GM18861 (cell line): ENCODE measurements around the gene TSHZ1.
"Not testable (repeated sequence)": the region's sequence is repeated elsewhere in the genome, so short reads cannot be mapped to it uniquely, and the experiment has no call there.

Experiments used
- ATAC-seq: cut with Tn5 transposase; IDR thresholded peaks from one replicate; pipeline ENCODE4 v1.9.1; 2021; ENCODE audit not compliant: unreplicated experiment

Gene TSHZ1

GRCh38 chr18:75179819-75180600 is 30.6 kb upstream of the TSHZ1 start:
- ATAC-seq = no peak

DNA sequence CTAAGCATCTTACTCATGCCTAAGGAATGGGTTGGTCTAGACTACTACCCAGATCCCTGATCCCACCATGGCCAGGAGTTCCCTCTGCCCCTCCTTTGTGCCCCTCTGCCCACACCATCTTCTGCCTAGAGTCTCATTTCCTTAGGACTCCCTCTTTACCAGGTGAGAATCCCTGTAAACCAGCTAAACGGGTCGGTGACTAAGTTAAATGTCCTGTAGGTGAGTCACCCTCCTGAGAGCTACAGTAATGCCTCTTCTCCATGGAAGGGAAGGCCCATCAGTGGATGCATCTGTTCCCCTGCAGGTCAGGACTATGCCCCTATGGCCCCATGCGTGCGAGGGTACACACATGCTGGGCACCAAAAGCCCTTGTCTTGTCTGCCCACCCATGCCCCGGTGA is 27.1 kb upstream of the TSHZ1 start:
- no peak for ATAC-seq

DNA sequence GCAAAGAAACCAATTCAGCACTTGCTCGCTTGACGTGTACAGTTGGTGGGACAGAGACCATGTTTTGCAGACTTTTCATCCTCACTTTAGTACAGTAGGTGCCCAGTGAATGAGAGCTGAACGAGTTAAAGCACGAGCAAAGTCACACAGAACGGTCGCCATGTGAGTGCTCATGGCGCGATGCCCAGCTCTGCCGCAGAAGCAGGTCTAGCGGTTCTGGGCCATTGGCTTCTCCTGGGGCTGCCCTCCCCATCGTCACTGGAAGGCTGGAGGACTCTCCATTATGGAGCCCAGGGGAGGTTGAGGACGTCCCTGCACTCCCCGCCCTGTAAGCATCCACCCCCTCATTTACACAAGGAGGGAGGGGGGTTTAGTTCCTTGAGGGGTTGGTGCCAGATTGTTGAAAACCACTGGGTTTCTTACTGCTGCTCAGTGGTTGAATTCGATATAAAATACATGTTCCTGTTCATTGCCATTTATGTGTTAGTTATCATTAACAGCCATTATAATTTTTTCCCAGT is 26.6 kb upstream of the TSHZ1 start:
- no peak for ATAC-seq

DNA sequence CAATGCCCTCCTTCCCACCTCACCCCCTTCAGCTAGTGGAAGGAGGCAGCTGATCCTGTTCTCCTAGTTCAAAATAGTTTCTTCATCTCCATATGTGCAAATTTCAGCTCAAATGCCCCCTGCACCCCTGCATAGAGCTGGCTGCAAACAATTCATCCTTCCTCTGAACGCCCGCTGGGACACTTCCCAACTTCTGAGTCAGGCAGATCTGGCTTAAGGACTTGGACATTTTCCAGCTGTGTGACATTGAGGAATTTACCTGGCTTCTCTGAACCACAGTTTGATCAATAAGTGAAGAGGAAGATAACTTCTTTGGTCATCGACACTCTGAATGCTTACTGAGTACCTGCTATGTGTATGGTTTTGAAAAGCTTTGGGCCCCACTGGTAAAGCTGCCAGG is 25.1 kb upstream of the TSHZ1 start:
- no peak for ATAC-seq

DNA sequence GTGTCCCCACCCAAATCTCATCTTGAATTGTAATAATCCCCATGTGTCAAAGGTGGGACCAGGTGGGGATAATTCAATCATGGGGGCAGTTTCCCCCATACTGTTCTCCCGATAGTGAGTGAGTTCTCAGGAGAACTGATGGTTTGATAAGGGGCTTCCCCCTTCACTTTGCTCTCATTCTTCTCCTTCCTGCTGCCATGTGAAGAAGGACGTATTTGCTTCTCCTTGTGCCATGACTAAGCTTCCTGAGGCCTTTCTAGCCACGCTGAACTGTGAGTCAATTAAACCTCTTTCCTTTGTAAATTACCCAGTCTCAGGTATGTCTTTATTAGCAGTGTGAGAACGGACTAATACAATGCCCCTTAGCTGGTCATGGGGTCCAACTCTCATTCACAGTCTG is 22.9 kb upstream of the TSHZ1 start:
- not testable (repeated sequence) for ATAC-seq

DNA sequence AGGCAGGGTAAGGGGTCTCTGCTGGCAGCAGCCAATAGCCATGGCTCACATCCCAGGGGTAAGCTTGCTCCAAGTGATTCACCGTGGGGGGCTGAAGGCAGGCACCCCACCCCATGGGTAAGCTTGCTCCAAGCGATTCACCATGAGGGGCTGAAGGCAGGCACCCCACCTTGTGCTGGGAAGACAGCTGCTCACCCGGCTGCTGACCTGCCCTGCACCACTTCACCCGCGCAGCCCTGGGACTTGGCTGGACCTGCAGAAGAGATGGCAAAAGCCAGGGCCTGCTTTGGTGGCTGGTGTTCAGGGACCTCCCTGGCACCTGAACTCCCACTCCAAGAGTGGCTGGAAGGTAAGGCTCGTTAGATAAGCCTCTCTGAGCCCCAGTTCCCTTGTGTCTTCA is 20.9 kb upstream of the TSHZ1 start:
- no peak for ATAC-seq

DNA sequence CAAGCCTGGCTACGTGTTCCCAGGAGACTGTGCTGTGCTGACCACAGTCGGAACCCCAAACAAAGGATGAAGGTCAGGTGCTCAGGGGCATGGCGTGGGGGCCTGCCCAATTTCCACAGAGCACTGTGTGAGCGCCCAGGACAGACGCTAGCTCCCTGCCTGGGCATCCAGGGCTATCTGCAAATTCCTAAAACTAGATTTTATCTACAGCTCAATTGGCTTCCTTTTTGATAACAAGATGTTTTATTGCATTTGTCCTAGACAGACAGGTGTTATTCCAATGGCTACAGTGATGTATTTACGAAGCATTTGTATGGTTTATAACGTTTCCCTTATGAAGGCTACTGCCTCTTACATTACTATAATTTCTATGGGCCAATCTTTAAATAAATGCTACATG is 17.7 kb upstream of the TSHZ1 start:
- no peak for ATAC-seq

GRCh38 chr18:75198036-75198435 is 12.6 kb upstream of the TSHZ1 start:
- no peak for ATAC-seq

DNA sequence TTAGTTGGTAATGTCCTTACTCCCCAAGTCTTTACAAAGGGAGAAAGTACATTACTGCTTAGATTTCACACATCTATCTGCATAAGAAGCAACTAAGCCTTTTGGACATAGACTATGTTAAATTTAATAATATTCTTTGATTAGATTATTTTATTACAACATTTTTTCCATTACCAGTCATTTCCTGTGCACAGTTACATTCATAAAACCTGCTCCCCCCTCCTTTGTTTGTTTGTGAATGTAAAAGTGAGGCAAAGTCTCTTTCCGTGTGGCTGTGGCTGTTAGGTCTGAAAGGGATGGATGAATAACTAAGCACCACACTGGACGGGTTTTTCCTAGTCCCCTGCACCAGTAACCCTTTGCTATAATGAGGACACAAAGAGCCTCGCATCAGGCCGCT is 11.3 kb upstream of the TSHZ1 start:
- no peak for ATAC-seq

- no peak for ATAC-seq
These were observed 10.5 kb upstream of the TSHZ1 start for GRCh38 chr18:75200071-75200470.

- ATAC-seq = no peak
These were observed 9.9 kb upstream of the TSHZ1 start for GRCh38 chr18:75200605-75201280.

DNA sequence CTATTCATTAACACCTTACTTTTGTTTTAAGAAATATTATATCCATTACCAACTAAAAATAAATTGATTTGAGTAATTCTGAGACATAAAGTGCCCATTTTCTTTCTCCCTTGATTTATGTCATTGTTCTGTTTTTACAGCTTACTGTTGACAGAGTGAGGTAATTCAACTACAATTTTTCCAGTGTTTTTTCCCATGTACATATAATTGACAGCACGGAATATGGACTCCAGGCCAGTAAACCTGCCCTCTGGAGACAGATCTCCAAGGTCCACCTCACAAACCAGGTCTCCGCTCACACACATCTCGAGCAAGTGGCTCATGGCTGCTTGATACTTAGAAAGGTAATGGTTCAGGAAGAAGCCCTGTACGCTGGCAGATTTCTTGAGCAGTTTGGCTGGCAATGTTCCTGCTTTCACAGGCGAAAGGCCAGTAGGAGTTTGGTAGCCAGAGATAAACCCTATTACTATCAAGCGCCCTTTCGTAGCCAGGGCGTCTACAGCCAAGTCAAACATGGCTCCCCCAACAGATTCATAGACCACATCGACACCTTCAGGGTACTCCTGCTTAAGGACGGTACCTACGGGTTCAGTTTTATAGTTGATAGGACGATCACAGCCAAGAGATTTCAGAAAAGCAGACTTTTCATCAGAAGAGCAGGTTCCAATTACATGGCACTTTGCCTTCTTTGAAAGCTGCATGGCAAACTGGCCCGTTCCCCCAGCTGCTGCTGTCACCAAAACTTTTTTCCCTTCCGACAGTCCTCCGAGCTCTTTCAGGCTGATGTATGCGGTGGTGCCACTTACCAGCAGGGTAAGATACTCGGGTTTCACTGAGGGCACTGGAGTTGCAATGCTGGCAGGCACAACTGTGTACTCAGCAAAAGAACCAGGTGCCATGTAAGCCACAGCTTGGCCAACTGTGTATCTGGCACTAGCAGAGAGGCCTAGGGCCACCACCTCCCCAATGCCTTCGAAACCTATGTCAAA is 9.0 kb upstream of the TSHZ1 start:
- ATAC-seq = no peak

GRCh38 chr18:75202696-75203365 is 7.8 kb upstream of the TSHZ1 start:
- ATAC-seq = no peak

DNA sequence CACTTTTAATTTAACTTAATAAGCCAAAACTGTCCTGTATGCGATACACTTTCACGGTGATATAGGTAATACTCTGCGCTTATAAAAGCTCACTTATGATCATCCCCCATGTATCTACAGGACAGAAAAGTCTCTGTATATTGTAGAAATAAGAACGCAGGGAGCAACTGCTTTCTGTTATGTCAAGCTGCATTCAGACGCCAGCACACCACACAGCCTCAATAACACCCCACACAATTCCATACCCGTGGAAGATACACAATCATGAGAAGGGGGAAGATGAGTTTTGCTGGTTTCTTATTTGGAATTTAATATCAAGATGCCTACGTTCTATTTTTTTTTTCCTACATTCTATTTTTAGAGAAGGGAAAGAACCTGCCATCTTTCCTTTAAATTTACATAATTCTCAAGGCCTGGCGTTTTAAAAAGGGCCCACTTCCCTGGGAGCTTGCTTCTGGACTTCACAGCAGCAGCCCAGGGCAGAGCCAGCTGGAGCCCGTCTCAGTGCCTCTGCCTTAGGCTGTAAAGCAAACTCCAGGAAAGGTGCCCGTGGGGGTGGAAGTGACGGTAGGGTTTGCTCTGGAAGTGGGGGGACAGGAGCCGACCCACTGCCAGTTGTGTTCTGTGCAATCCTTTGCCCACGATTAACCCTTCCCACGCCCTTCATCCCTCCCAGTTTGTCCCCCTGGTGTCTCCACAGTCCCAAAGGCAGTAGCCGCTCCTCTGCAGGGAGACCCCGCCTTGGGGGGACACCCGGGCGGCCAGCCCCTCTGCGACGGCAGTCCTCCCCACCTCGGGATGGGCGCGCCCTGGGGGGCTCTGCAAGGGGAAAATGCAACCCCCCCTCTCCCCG is 7.0 kb upstream of the TSHZ1 start:
- ATAC-seq = no peak

DNA sequence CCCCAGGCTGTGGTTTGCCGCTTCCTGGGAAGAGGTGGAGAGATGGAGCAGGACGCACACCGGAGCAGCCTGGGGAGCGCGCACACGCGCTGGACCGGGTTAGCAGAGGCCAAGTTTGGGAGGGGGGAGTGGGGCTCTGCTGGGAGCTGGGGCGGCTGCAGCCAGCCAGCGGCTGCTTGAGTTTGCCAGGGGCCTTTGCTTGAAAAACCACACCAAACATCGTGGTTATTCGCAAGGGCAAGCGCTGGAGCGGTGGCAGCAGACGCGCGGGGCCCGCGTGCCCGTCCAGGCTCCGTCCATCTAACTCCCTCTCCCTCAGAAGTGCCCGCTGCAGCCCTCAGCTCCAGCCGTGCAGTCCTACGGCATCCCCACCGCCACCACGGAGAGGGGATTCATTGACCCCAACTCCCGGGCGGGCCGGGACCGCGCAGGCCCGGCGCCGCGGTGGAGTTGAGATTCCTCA is 6.3 kb upstream of the TSHZ1 start:
- no peak for ATAC-seq

GRCh38 chr18:75204732-75205513 is 5.7 kb upstream of the TSHZ1 start:
- no peak for ATAC-seq

DNA sequence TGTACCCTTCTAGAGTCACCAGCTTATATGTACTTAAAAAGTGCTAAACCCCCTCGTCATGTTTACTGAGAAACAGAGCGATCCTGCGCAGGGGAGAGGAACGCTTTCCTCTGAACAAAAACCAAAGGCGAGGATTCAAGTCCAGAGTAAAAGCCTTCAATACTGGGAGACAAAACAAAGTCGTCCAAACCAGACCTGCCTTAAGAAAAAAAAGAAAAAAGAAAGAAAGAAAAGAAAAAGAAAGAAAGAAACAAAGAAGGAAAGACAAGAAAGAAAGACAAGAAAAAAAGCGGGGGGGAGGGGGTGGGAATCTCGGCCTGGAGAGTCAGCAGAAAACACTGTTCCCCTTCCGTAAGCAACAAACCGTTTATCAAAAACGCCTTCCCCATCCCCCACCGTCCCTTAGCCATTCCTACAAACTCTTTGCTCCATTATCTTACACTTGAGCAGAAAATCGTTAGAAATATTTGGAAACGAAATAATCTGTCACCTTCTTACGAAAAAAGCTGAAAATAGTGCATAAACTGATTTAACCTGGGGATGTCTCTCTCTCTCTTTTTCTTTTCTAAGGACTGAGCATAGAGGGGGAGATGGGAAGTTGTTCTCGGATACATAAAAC is 5.0 kb upstream of the TSHZ1 start:
- no peak for ATAC-seq
